DOHH2 (cell line): Measurements from ENCODE around the gene NDUFB4.

Experiments
- EZH2phosphoT487 ChIP-seq: fragments of 200-600 bp; sonication (generic); IDR thresholded peaks from 2 replicates; pipeline ENCODE4 v1.6.1; 2017; ENCODE audit warnings: borderline replicate concordance, mild to moderate bottlenecking, antibody characterized with exemption, low read length, moderate library complexity, mixed read lengths
- TF ChIP-seq, protein P1 (sequence below): fragments of 200-600 bp; sonication (generic); IDR thresholded peaks from one replicate; pipeline ENCODE4 v1.5.1; 2014; ENCODE audit warnings: antibody characterized with exemption, mild to moderate bottlenecking, low read depth, low read length; ENCODE audit not compliant: poor library complexity, severe bottlenecking

- TF ChIP-seq, protein P1, sequence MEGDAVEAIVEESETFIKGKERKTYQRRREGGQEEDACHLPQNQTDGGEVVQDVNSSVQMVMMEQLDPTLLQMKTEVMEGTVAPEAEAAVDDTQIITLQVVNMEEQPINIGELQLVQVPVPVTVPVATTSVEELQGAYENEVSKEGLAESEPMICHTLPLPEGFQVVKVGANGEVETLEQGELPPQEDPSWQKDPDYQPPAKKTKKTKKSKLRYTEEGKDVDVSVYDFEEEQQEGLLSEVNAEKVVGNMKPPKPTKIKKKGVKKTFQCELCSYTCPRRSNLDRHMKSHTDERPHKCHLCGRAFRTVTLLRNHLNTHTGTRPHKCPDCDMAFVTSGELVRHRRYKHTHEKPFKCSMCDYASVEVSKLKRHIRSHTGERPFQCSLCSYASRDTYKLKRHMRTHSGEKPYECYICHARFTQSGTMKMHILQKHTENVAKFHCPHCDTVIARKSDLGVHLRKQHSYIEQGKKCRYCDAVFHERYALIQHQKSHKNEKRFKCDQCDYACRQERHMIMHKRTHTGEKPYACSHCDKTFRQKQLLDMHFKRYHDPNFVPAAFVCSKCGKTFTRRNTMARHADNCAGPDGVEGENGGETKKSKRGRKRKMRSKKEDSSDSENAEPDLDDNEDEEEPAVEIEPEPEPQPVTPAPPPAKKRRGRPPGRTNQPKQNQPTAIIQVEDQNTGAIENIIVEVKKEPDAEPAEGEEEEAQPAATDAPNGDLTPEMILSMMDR = no peak
- no peak for TF ChIP-seq EZH2phosphoT487
Observed at GRCh38 chr3:120634539-120634938, 38.4 kb downstream of the NDUFB4 start.
